Endothelial cell of umbilical vein (primary cell): ENCODE data around the gene FHIT. TPM values are rescaled to one million over a fixed set of nuclear protein-coding genes. Genes with fewer than 3 reads are reported as not detected.
A peak's percentile ranks its signal among the peaks of the same experiment; 100 is the strongest.

ENCODE experiments used
- BruUV-seq: library from RNA; stranded (reverse); fragments of 400-500 nt; replicated peaks from 2 replicates; lab custom pipeline; 2021; lab: Mats Ljungman, UMichigan
- CTCF ChIA-PET: fragments of 300-600, 350-600 bp; sonication (Branson Sonifier 250); formaldehyde crosslinking; loops from one replicate; lab custom pipeline; 2021; ENCODE audit warnings: antibody characterized with exemption, inconsistent platforms; lab: Charles Lee
- POLR2A ChIA-PET: fragments of 300-600, 350-600 bp; sonication (Branson Sonifier 250); formaldehyde crosslinking; loops from one replicate; lab custom pipeline; 2021; ENCODE audit warnings: antibody characterized with exemption, inconsistent platforms; lab: Charles Lee
- DNase-seq: peaks from one replicate; pipeline ENCODE4 v3.0.0-alpha.2; 2011; ENCODE audit warnings: low read depth, low spot score
- FAIRE-seq: peaks from 2 replicates; lab custom pipeline; 2011; peaks lifted over from hg19 to GRCh38; lab: Jason Lieb, UNC
- H2AFZ ChIP-seq: 2 replicates; pipeline ENCODE4 v1.6.0; 2012; ENCODE audit warnings: low read depth, low read length, control low read depth, inconsistent platforms
- H3K27ac ChIP-seq: 2 replicates; pipeline ENCODE4 v1.5.1; 2011; ENCODE audit warnings: low read depth, mild to moderate bottlenecking, control low read depth, low read length, moderate library complexity; ENCODE audit not compliant: insufficient read depth
- H3K27me3 ChIP-seq, 2 experiments: 2 replicates each; pipeline versions ENCODE4 v1.6.0 to v1.6.1; 2011; ENCODE audit warnings: low read length in 2 of 2, mixed read lengths in 1 of 2; ENCODE audit not compliant: control insufficient read depth in 2 of 2, insufficient read depth in 2 of 2
- H3K36me3 ChIP-seq, 2 experiments: 2 replicates in 1 of 2; 3 replicates in 1 of 2; pipeline ENCODE4 v1.5.1; 2011; ENCODE audit warnings: low read length in 2 of 2, mild to moderate bottlenecking in 1 of 2, moderate library complexity in 1 of 2; ENCODE audit not compliant: control insufficient read depth in 2 of 2, insufficient read depth in 2 of 2; ENCODE audit errors: extremely low read depth in 1 of 2
- H3K4me1 ChIP-seq: 3 replicates; pipeline ENCODE4 v1.5.1; 2011; ENCODE audit warnings: mild to moderate bottlenecking, low read length; ENCODE audit not compliant: control insufficient read depth, insufficient read depth; ENCODE audit errors: extremely low read depth
- H3K4me2 ChIP-seq: 2 replicates; pipeline ENCODE4 v1.6.1; 2011; ENCODE audit warnings: low read length, control low read depth, mixed read lengths; ENCODE audit not compliant: insufficient read depth
- H3K4me3 ChIP-seq, 3 experiments: fragments of 200-600 bp in 1 of 3; sonication (generic), shearing (Covaris generic) in 1 of 3; replicated peaks in 1 of 3; 2 replicates each; pipeline ENCODE4 v1.5.1; 2011 to 2016; ENCODE audit warnings: control low read depth in 3 of 3, low read length in 3 of 3, mild to moderate bottlenecking in 2 of 3, inconsistent platforms in 1 of 3, low read depth in 1 of 3, moderate library complexity in 1 of 3; ENCODE audit not compliant: insufficient read depth in 1 of 3
- H3K79me2 ChIP-seq: 2 replicates; pipeline ENCODE4 v1.6.0; 2012; ENCODE audit warnings: low read length, inconsistent platforms; ENCODE audit not compliant: control insufficient read depth, insufficient read depth
- H3K9ac ChIP-seq: replicated peaks from 2 replicates; pipeline ENCODE3; 2011; ENCODE audit warnings: low read length, control low read depth; ENCODE audit not compliant: insufficient read depth; ENCODE audit errors: extremely low read depth
- H3K9me1 ChIP-seq: replicated peaks from 3 replicates; pipeline ENCODE4 v1.6.0; 2011; ENCODE audit warnings: mild to moderate bottlenecking, low read length; ENCODE audit not compliant: control insufficient read depth, insufficient read depth; ENCODE audit errors: extremely low read depth
- H3K9me3 ChIP-seq: replicated peaks from 2 replicates; pipeline ENCODE4 v1.5.1; 2012; ENCODE audit warnings: low read length, inconsistent platforms; ENCODE audit not compliant: control insufficient read depth, insufficient read depth
- H4K20me1 ChIP-seq: replicated peaks from 2 replicates; pipeline ENCODE3; 2011; ENCODE audit warnings: mild to moderate bottlenecking, low read length; ENCODE audit not compliant: control insufficient read depth, insufficient read depth; ENCODE audit errors: extremely low read depth
- CTCF ChIP-seq, 2 donors: IDR thresholded peaks; 1 replicate in 1 of 2; 2 replicates in 1 of 2; pipeline ENCODE4 v1.5.1; 2011; ENCODE audit warnings: low read length in 2 of 2, mild to moderate bottlenecking in 2 of 2, moderate library complexity in 2 of 2, control low read depth in 1 of 2, inconsistent platforms in 1 of 2, low read depth in 1 of 2; ENCODE audit not compliant: insufficient read depth in 1 of 2; ENCODE audit errors: extremely low read depth in 1 of 2
- EZH2 ChIP-seq: IDR thresholded peaks from 2 replicates; pipeline ENCODE4 v1.6.1; 2012; ENCODE audit warnings: borderline replicate concordance, low read depth, mild to moderate bottlenecking, moderate library complexity, low read length, inconsistent platforms; ENCODE audit not compliant: severe bottlenecking
- FOS ChIP-seq: IDR thresholded peaks from 2 replicates; pipeline ENCODE4 v1.6.1; 2011; ENCODE audit warnings: mild to moderate bottlenecking, low read length, moderate library complexity, borderline replicate concordance; ENCODE audit not compliant: insufficient read depth
- GATA2 ChIP-seq: IDR thresholded peaks from 2 replicates; pipeline ENCODE4 v1.7.0; 2011; ENCODE audit warnings: low read depth, mild to moderate bottlenecking, moderate library complexity, mixed read lengths, low read length; ENCODE audit not compliant: insufficient read length, insufficient read depth
- JUN ChIP-seq: IDR thresholded peaks from 2 replicates; pipeline ENCODE4 v1.6.1; 2011; ENCODE audit warnings: borderline replicate concordance, low read depth; ENCODE audit not compliant: insufficient read length, insufficient read depth
- MAX ChIP-seq: IDR thresholded peaks from 2 replicates; pipeline ENCODE4 v1.6.1; 2011; ENCODE audit not compliant: insufficient read depth, insufficient read length
- MYC ChIP-seq: IDR thresholded peaks from one replicate; pipeline ENCODE4 v1.6.1; 2011; ENCODE audit warnings: mild to moderate bottlenecking, low read depth, low read length
- POLR2A ChIP-seq: IDR thresholded peaks from 2 replicates; pipeline ENCODE4 v1.6.1; 2012; ENCODE audit warnings: low read depth, mild to moderate bottlenecking, control low read depth, low read length
- POLR2AphosphoS5 ChIP-seq: IDR thresholded peaks from 2 replicates; pipeline ENCODE4 v1.6.1; 2012; ENCODE audit warnings: low read depth, mild to moderate bottlenecking, control low read depth, low read length, moderate library complexity; ENCODE audit not compliant: insufficient read depth
- dilution Hi-C: fragments of 300-500 bp; cut with MboI; formaldehyde crosslinking; loops from one replicate; pipeline ENCODE4 v1.15.0; 2019; ENCODE audit warnings: low sequenced_read_pairs; ENCODE audit not compliant: extremely low pct_ligation_motif_present
- intact Hi-C: fragments of 100-400 bp; cut with micrococcal nuclease; formaldehyde crosslinking; loops from one replicate; pipeline ENCODE4 v1.10.0; 2022
- polyA plus RNA-seq, 4 experiments: library from polyadenylated mRNA; depleted of rRNA in 3 of 4; stranded (reverse) in 3 of 4; unstranded in 1 of 4; fragments of >200 nt; gene quantifications; 2 replicates each; pipeline versions ENCODE4 v1.2.1 to v1.2.3, GENCODE V29; 2011 to 2012; ENCODE audit warnings: missing spikeins in 1 of 4
- total RNA-seq: library from RNA; stranded (reverse); gene quantifications from 2 replicates; pipeline ENCODE4 v1.2.3, GENCODE V29; 2021

Gene FHIT
- total and polyA plus RNA-seq, 2 donors (not counting 3 experiments of a cell fraction or from before 2014, with no cell fraction given), result 0.47 to 2.2 TPM

GRCh38 chr3:60588806-60589205, 662.4 kb downstream of the FHIT start:
- H3K4me1 ChIP-seq, result no peaks in the 10 kb centered on the region
- no peak overlapping the region for H3K27ac ChIP-seq
- no peak overlapping the region for H3K4me2 ChIP-seq
- ChIA-PET CTCF (interaction anchor here (1.5 kb wide), 1 partner anchor 21 kb away, joined by 3 read pairs; no protein-coding TSS in a partner anchor), POLR2A (no interaction called here)
- no peaks in the 10 kb centered on the region for H3K9me3 ChIP-seq
- BruUV-seq, result no TSS peak
- intact Hi-C loops, result no loop called here
- H3K4me3 ChIP-seq, result no peak overlapping the region
- H3K27me3 ChIP-seq, result no peaks in the 10 kb centered on the region
- no peak overlapping the region for H3K9ac ChIP-seq
- H3K9me1 ChIP-seq, result no peaks in the 10 kb centered on the region
- dilution Hi-C loops, result no loop called here
- no peak overlapping the region for H2AFZ ChIP-seq
- H4K20me1 ChIP-seq, result no peaks in the 10 kb centered on the region
- no peaks in the 10 kb centered on the region for H3K36me3 ChIP-seq
- peak; percentile 3 for TF ChIP-seq JUN
- no peak for TF ChIP-seq CTCF (IDR thresholded peaks at IDR 0.05; ENCODE audit: extremely low read depth in 1 of 2, insufficient read depth in 1 of 2, low read depth in 1 of 2, low read length in 2 of 2)
- no peak for FAIRE-seq
- H3K79me2 ChIP-seq, result no peaks in the 10 kb centered on the region
- DNase-seq, result no peak

- ChIA-PET CTCF (no interaction called here), POLR2A (no interaction called here)
- Histone ChIP-seq H3K4me3 (no peak overlapping the region), H4K20me1 (no peaks in the 10 kb centered on the region), H3K9me1 (no peaks in the 10 kb centered on the region), H3K9ac (no peak overlapping the region), H3K79me2 (no peaks in the 10 kb centered on the region), H2AFZ (no peak overlapping the region), H3K4me1 (no peaks in the 10 kb centered on the region), H3K4me2 (no peak overlapping the region), H3K27me3 (no peaks in the 10 kb centered on the region), H3K9me3 (no peaks in the 10 kb centered on the region), H3K27ac (no peak overlapping the region), H3K36me3 (no peaks in the 10 kb centered on the region)
- FAIRE-seq, result no peak
- intact Hi-C loops (no loop called here), dilution Hi-C loops (no loop called here)
- no peak for DNase-seq
- BruUV-seq, result no TSS peak
- no peak for TF ChIP-seq MYC
- no peak for TF ChIP-seq POLR2A
- no peak for TF ChIP-seq CTCF (IDR thresholded peaks at IDR 0.05; ENCODE audit: extremely low read depth in 1 of 2, insufficient read depth in 1 of 2, low read depth in 1 of 2, low read length in 2 of 2)
- no peak for TF ChIP-seq GATA2
- no peak for TF ChIP-seq POLR2AphosphoS5
- TF ChIP-seq JUN, result no peak
- no peak for TF ChIP-seq EZH2
- no peak for TF ChIP-seq MAX
- no peak for TF ChIP-seq FOS
Measured at GRCh38 chr3:60585918-60586317, 665.3 kb downstream of the FHIT start.
